Thyroid gland (tissue), 4 donors: ENCODE results near the gene PARD3B. TPM values are rescaled to one million over a fixed set of nuclear protein-coding genes. Genes with fewer than 3 reads are reported as not detected.

ENCODE experiments used
- DNase-seq, 2 donors: peaks; one replicate each; pipeline ENCODE4 v3.0.0-alpha.2; 2019
- H3K27ac ChIP-seq, 3 donors: fragments of 200-600 bp; sonication (generic); 1 replicate in 2 of 3; 2 replicates in 1 of 3; pipeline ENCODE4 v1.5.1; 2016 to 2019; ENCODE audit warnings: mild to moderate bottlenecking in 1 of 3, moderate library complexity in 1 of 3
- H3K27me3 ChIP-seq: fragments of 200-600 bp; sonication (generic); one replicate; pipeline ENCODE4 v1.5.1; 2019
- H3K36me3 ChIP-seq, 2 donors: fragments of 200-600 bp; sonication (generic); one replicate each; pipeline ENCODE4 v1.5.1; 2016 to 2019
- H3K4me1 ChIP-seq, 2 donors: fragments of 200-600 bp; sonication (generic); one replicate each; pipeline ENCODE4 v1.5.1; 2017 to 2019
- H3K4me3 ChIP-seq, 3 donors: fragments of 200-600 bp; sonication (generic); replicated peaks in 1 of 3; 1 replicate in 2 of 3; 2 replicates in 1 of 3; pipeline ENCODE4 v1.5.1; 2016; ENCODE audit warnings: mild to moderate bottlenecking in 1 of 3
- H3K9me3 ChIP-seq: fragments of 200-600 bp; sonication (generic); one replicate; pipeline ENCODE4 v1.5.1; 2017
- POLR2A ChIP-seq, 2 donors: fragments of 450-650 bp; IDR thresholded peaks; one replicate each; pipeline ENCODE4 v1.6.1; 2017; ENCODE audit warnings: antibody characterized with exemption in 2 of 2, mild to moderate bottlenecking in 2 of 2, moderate library complexity in 1 of 2
- WGBS, 2 donors: methylation state at CpG; one replicate each; pipeline ENCODE4 v1.1.5; 2017; 5-methylcytosine and 5-hydroxymethylcytosine counted together
- intact Hi-C: fragments of 100-400 bp; cut with DNase I; formaldehyde crosslinking; loops from one replicate; pipeline ENCODE4 v1.15.1; 2023
- total RNA-seq, 4 donors: library from RNA; depleted of rRNA; stranded (reverse); fragments of >200 nt; gene quantifications; one replicate each; pipeline ENCODE4 v1.2.3, GENCODE V29; 2016
- TF ChIP-seq, protein P1 (sequence below), 6 experiments: fragments of 200-600 bp in 3 of 6; fragments of 450-650 bp in 3 of 6; sonication (generic) in 3 of 6; IDR thresholded peaks; one replicate each; pipeline ENCODE4 v1.5.1; 2016 to 2019; ENCODE audit warnings: antibody characterized with exemption in 6 of 6, mild to moderate bottlenecking in 2 of 6, inconsistent platforms in 1 of 6, moderate library complexity in 1 of 6

The PARD3B gene
- total RNA-seq: 10 to 100 TPM; 27.0 to 43.4 (median 34.6) TPM

DNA sequence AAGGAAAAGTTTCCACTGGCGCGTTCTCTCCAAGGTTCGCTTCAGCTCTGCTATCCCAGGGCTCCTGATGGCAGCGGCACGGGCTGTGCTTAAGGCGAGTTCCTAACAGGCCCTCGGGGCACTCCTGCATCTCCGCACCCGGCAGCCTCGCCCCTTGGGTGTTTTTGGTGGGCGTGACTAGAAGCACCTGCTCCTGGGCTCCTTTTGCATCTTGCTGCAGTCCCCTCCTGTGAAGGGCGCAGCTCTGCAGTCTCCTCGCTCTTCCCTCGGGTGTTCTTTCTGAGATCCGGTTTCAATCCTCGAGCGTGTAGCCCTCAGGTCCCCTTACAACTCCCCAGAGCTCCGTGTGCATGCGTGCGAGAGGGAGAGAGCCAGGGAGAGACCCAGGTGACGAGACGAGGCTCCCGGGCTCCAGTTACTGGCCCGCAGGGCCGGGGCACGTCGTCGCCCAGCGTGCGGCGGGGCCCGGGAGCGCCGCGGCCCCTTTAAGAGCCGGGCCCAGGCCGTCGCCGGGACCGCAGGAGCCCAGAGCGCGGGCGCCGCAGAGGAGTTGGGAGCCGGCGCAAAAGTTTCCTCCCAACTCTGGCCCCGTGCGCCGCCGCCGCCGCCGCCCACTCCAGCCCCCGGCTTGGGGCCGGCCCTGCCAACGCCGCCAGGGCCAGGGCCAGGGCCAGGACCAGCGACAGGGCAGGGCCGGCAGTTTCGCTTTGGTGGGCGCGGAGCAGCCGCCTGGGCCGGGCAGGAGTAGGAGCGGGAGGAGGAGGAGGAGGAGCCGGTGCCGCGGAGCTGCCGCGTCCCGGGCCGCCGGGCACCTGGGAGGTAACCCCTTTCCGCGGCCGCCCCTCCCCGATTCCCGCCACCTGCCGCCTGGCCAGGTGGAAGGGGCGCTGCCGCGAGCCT is at the start of gene PARD3B:
Gene PARD3B (plus strand): TSS at position 515 of the 900 bp plus-strand sequence. CDS start 525 bp downstream, outside the sequence.
- Histone ChIP-seq H3K9me3 (no peaks in the 10 kb centered on the region), H3K27ac (peak within 1 kb of the TSS; percentile 85 to 94 (median 94)), H3K4me3 (peak within 1 kb of the TSS; percentile 32 to 83 (median 75)), H3K27me3 (no peaks in the 10 kb centered on the region), H3K36me3 (no peaks in the 10 kb centered on the region), H3K4me1 (peaks cover 15 to 17% of the 10 kb centered on the region in 2 donors)
- 0 to 2% methylated on average over 13 to 19 of the region's 82 CpGs for WGBS, 2 donors
- peak; percentile 73 to 74 for DNase-seq
- TF ChIP-seq POLR2A (IDR thresholded peaks at IDR 0.05): peak in 1 of 2 donors; percentile 63
- TF ChIP-seq, protein P1, sequence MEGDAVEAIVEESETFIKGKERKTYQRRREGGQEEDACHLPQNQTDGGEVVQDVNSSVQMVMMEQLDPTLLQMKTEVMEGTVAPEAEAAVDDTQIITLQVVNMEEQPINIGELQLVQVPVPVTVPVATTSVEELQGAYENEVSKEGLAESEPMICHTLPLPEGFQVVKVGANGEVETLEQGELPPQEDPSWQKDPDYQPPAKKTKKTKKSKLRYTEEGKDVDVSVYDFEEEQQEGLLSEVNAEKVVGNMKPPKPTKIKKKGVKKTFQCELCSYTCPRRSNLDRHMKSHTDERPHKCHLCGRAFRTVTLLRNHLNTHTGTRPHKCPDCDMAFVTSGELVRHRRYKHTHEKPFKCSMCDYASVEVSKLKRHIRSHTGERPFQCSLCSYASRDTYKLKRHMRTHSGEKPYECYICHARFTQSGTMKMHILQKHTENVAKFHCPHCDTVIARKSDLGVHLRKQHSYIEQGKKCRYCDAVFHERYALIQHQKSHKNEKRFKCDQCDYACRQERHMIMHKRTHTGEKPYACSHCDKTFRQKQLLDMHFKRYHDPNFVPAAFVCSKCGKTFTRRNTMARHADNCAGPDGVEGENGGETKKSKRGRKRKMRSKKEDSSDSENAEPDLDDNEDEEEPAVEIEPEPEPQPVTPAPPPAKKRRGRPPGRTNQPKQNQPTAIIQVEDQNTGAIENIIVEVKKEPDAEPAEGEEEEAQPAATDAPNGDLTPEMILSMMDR (IDR thresholded peaks at IDR 0.05): peak in 1 of 6 experiments; percentile 4
- intact Hi-C loops: loop anchor here (10.0 kb wide), 1 partner anchor 130 kb away; no protein-coding TSS in a partner anchor

GRCh38 chr2:204496779-204497178 is 48.5 kb upstream of the PARD3B start:
- Histone ChIP-seq H3K4me3 (no peak overlapping the region), H3K4me1 (no peaks in the 10 kb centered on the region), H3K36me3 (no peaks in the 10 kb centered on the region), H3K27me3 (no peaks in the 10 kb centered on the region), H3K9me3 (no peaks in the 10 kb centered on the region), H3K27ac (no peak overlapping the region)
- WGBS, 2 donors: 95 to 96% methylated on average over 4 of the region's 4 CpGs
- TF ChIP-seq POLR2A (IDR thresholded peaks at IDR 0.05): no peak
- TF ChIP-seq, protein P1 (IDR thresholded peaks at IDR 0.05): no peak
- no peak for DNase-seq
- intact Hi-C loops: no loop called here

DNA sequence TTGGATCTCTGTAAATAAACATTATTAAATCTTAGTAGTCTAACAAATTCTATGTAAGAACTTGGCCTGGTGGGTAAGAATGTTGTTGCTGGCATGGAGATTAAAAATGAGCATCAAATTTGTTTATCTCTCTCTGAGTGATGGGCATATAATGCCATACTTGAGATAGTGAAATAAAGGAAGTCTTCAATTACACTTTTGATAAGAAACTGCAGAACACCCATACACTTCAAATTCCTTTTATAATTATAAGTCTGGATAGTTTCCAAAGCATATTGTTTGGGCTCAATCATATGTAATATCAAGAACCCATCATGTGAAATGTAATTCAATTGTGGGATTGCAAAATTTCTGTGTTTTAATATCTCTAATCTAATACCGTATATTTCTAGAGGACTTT is 47.4 kb upstream of the PARD3B start:
- Histone ChIP-seq H3K27ac (no peak overlapping the region), H3K36me3 (no peaks in the 10 kb centered on the region), H3K27me3 (no peaks in the 10 kb centered on the region), H3K4me1 (no peaks in the 10 kb centered on the region), H3K9me3 (no peaks in the 10 kb centered on the region), H3K4me3 (no peak overlapping the region)
- WGBS, 2 donors: 85 to 94% methylated on average over 1 of the region's 1 CpG
- intact Hi-C loops: no loop called here
- no peak for TF ChIP-seq POLR2A (IDR thresholded peaks at IDR 0.05)
- TF ChIP-seq, protein P1 (IDR thresholded peaks at IDR 0.05): no peak
- no peak for DNase-seq

- H3K9me3 ChIP-seq: no peaks in the 10 kb centered on the region
- H3K27me3 ChIP-seq: no peaks in the 10 kb centered on the region
- H3K4me1 ChIP-seq: no peaks in the 10 kb centered on the region
- 93 to 97% methylated on average over 3 of the region's 3 CpGs for WGBS, 2 donors
- no peak for TF ChIP-seq POLR2A (IDR thresholded peaks at IDR 0.05)
- TF ChIP-seq, protein P1 (IDR thresholded peaks at IDR 0.05): no peak
- no peak overlapping the region for H3K27ac ChIP-seq
- H3K36me3 ChIP-seq: no peaks in the 10 kb centered on the region
- intact Hi-C loops: no loop called here
- no peak overlapping the region for H3K4me3 ChIP-seq
- DNase-seq: no peak
These were observed 47.0 kb upstream of the PARD3B start for GRCh38 chr2:204498291-204498690.

GRCh38 chr2:204503869-204504268 is 41.4 kb upstream of the PARD3B start:
- Histone ChIP-seq H3K9me3 (no peaks in the 10 kb centered on the region), H3K27ac (no peak overlapping the region), H3K4me3 (no peak overlapping the region), H3K4me1 (no peaks in the 10 kb centered on the region), H3K36me3 (no peaks in the 10 kb centered on the region), H3K27me3 (no peaks in the 10 kb centered on the region)
- intact Hi-C loops: no loop called here
- DNase-seq: no peak
- TF ChIP-seq, protein P1 (IDR thresholded peaks at IDR 0.05): no peak
- WGBS, 2 donors: 89 to 91% methylated on average over 2 of the region's 2 CpGs
